ENCODE results near the gene CAMTA1.

DNA sequence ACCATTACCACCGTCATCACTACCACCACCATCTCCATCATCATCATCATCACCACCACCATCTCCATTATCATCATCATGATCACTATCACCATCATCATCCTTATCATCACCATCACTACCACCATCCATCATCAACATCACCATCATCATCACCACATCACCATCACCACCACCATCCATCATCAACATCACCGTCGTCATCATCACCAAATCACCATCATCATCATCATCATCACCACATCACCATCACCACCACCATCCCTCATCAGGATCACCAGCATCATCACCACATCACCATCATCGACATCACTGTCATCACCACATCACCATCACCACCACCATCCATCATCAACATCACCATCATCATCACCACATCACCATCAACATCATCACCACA, 782.8 kb downstream of the CAMTA1 start:
- TF ChIP-seq, protein P1, sequence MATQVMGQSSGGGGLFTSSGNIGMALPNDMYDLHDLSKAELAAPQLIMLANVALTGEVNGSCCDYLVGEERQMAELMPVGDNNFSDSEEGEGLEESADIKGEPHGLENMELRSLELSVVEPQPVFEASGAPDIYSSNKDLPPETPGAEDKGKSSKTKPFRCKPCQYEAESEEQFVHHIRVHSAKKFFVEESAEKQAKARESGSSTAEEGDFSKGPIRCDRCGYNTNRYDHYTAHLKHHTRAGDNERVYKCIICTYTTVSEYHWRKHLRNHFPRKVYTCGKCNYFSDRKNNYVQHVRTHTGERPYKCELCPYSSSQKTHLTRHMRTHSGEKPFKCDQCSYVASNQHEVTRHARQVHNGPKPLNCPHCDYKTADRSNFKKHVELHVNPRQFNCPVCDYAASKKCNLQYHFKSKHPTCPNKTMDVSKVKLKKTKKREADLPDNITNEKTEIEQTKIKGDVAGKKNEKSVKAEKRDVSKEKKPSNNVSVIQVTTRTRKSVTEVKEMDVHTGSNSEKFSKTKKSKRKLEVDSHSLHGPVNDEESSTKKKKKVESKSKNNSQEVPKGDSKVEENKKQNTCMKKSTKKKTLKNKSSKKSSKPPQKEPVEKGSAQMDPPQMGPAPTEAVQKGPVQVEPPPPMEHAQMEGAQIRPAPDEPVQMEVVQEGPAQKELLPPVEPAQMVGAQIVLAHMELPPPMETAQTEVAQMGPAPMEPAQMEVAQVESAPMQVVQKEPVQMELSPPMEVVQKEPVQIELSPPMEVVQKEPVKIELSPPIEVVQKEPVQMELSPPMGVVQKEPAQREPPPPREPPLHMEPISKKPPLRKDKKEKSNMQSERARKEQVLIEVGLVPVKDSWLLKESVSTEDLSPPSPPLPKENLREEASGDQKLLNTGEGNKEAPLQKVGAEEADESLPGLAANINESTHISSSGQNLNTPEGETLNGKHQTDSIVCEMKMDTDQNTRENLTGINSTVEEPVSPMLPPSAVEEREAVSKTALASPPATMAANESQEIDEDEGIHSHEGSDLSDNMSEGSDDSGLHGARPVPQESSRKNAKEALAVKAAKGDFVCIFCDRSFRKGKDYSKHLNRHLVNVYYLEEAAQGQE (IDR thresholded peaks at IDR 0.05; ENCODE audit: insufficient read depth in 1 of 2, low read depth in 2 of 2, low read length in 1 of 2): no peak
- no peak for TF ChIP-seq POLR2AphosphoS5 (IDR thresholded peaks at IDR 0.05; ENCODE audit: low read depth, low read length)
- TF ChIP-seq, protein P2, sequence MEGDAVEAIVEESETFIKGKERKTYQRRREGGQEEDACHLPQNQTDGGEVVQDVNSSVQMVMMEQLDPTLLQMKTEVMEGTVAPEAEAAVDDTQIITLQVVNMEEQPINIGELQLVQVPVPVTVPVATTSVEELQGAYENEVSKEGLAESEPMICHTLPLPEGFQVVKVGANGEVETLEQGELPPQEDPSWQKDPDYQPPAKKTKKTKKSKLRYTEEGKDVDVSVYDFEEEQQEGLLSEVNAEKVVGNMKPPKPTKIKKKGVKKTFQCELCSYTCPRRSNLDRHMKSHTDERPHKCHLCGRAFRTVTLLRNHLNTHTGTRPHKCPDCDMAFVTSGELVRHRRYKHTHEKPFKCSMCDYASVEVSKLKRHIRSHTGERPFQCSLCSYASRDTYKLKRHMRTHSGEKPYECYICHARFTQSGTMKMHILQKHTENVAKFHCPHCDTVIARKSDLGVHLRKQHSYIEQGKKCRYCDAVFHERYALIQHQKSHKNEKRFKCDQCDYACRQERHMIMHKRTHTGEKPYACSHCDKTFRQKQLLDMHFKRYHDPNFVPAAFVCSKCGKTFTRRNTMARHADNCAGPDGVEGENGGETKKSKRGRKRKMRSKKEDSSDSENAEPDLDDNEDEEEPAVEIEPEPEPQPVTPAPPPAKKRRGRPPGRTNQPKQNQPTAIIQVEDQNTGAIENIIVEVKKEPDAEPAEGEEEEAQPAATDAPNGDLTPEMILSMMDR (IDR thresholded peaks at IDR 0.05): no peak
